Stimulated activated CD4-positive, alpha-beta T cell treated with anti-CD3 and anti-CD28 coated beads, Interleukin-4, amount 100 ng/mL, for 24 hours (primary cell): Measurements from ENCODE around the gene SART3.
"Not testable (repeated sequence)": the region's sequence is repeated elsewhere in the genome, so short reads cannot be mapped to it uniquely, and the experiment has no call there.

Experiments used
- DNase-seq: peaks from one replicate; pipeline ENCODE4 v3.0.0-alpha.2; 2020

Gene SART3

GRCh38 chr12:108596854-108597558 is 36.0 kb upstream of the SART3 start:
- no peak for DNase-seq

- no peak for DNase-seq
Observed at GRCh38 chr12:108595711-108596647, 35.0 kb upstream of the SART3 start.

- no peak for DNase-seq
Observed at GRCh38 chr12:108594960-108595710, 34.2 kb upstream of the SART3 start.

- DNase-seq = no peak
Observed at GRCh38 chr12:108594323-108594903, 33.4 kb upstream of the SART3 start.

- no peak for DNase-seq
Observed at GRCh38 chr12:108592033-108592909, 31.3 kb upstream of the SART3 start.

GRCh38 chr12:108591267-108591980 is 30.5 kb upstream of the SART3 start:
- DNase-seq = no peak

- not testable (repeated sequence) for DNase-seq
Observed at GRCh38 chr12:108590463-108590862, 29.5 kb upstream of the SART3 start.

- no peak for DNase-seq
Observed at GRCh38 chr12:108589840-108590229, 28.9 kb upstream of the SART3 start.

GRCh38 chr12:108589028-108589839 is 28.3 kb upstream of the SART3 start:
- DNase-seq = no peak

GRCh38 chr12:108587826-108588225 is 26.9 kb upstream of the SART3 start:
- no peak for DNase-seq

GRCh38 chr12:108586306-108586705 is 25.3 kb upstream of the SART3 start:
- no peak for DNase-seq

- DNase-seq = no peak
Observed at GRCh38 chr12:108585864-108586263, 24.9 kb upstream of the SART3 start.

- DNase-seq = no peak
Observed at GRCh38 chr12:108584456-108585065, 23.6 kb upstream of the SART3 start.

- no peak for DNase-seq
Observed at GRCh38 chr12:108583991-108584390, 23.0 kb upstream of the SART3 start.

- DNase-seq = no peak
Observed at GRCh38 chr12:108582978-108583770, 22.2 kb upstream of the SART3 start.

- DNase-seq = no peak
Observed at GRCh38 chr12:108582509-108582908, 21.5 kb upstream of the SART3 start.

- DNase-seq = no peak
Observed at GRCh38 chr12:108581311-108582227, 20.6 kb upstream of the SART3 start.

- DNase-seq = no peak
Observed at GRCh38 chr12:108580531-108580930, 19.6 kb upstream of the SART3 start.
